WERI-Rb-1 (cell line): Measurements from ENCODE around the gene BATF3.
"Not testable (repeated sequence)": the region's sequence is repeated elsewhere in the genome, so short reads cannot be mapped to it uniquely, and the experiment has no call there.

ENCODE experiments used
- DNase-seq: peaks from one replicate; pipeline ENCODE4 v3.0.0-alpha.2; 2020
- H3K27ac ChIP-seq: fragments of 250-450 bp; sonication (Bioruptor Pico); 2 replicates; pipeline ENCODE4 v1.5.1; 2020; ENCODE audit warnings: mild to moderate bottlenecking, moderate library complexity
- H3K27me3 ChIP-seq: fragments of 250-450 bp; sonication (Bioruptor Pico); 2 replicates; pipeline ENCODE4 v1.5.1; 2021; ENCODE audit warnings: mild to moderate bottlenecking, low read depth, moderate library complexity; ENCODE audit not compliant: insufficient read depth, severe bottlenecking
- H3K36me3 ChIP-seq: fragments of 250-450 bp; sonication (Bioruptor Pico); 2 replicates; pipeline ENCODE4 v1.5.1; 2020; ENCODE audit warnings: mild to moderate bottlenecking, moderate library complexity
- H3K4me3 ChIP-seq: 2 replicates; pipeline ENCODE4 v1.5.1; 2011; ENCODE audit warnings: low read depth, mild to moderate bottlenecking, control low read depth, low read length
- H3K9me3 ChIP-seq: fragments of 250-450 bp; sonication (Bioruptor Pico); 2 replicates; pipeline ENCODE4 v1.5.1; 2021; ENCODE audit warnings: mild to moderate bottlenecking, moderate library complexity; ENCODE audit not compliant: severe bottlenecking
- TF ChIP-seq, protein P1 (sequence below): IDR thresholded peaks from 2 replicates; pipeline ENCODE4 v1.5.1; 2011; ENCODE audit warnings: low read depth, mild to moderate bottlenecking, control low read depth, inconsistent platforms, low read length

Gene BATF3

DNA sequence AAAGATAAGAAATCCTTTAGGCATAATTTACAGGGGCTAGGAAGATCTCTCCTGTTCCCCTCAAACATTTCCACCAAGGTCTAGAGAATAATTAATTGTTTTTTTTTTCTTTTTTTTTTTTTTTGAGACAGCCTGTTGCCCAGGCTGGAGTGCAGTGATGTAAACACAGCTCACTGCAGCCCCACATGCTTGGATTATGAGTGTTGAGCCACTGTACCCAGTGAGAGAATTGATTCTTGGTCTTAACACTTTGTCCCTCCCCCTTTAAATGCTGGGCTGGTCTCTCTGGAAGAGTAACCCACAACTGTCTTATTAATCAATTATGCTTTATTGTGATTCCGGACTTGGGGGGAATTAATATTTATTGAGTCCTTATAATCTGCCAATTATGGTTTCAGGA is 57.7 kb downstream of the BATF3 start:
- DNase-seq, result no peak
- H3K27ac ChIP-seq, result no peak overlapping the region
- TF ChIP-seq, protein P1, sequence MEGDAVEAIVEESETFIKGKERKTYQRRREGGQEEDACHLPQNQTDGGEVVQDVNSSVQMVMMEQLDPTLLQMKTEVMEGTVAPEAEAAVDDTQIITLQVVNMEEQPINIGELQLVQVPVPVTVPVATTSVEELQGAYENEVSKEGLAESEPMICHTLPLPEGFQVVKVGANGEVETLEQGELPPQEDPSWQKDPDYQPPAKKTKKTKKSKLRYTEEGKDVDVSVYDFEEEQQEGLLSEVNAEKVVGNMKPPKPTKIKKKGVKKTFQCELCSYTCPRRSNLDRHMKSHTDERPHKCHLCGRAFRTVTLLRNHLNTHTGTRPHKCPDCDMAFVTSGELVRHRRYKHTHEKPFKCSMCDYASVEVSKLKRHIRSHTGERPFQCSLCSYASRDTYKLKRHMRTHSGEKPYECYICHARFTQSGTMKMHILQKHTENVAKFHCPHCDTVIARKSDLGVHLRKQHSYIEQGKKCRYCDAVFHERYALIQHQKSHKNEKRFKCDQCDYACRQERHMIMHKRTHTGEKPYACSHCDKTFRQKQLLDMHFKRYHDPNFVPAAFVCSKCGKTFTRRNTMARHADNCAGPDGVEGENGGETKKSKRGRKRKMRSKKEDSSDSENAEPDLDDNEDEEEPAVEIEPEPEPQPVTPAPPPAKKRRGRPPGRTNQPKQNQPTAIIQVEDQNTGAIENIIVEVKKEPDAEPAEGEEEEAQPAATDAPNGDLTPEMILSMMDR, result no peak

DNA sequence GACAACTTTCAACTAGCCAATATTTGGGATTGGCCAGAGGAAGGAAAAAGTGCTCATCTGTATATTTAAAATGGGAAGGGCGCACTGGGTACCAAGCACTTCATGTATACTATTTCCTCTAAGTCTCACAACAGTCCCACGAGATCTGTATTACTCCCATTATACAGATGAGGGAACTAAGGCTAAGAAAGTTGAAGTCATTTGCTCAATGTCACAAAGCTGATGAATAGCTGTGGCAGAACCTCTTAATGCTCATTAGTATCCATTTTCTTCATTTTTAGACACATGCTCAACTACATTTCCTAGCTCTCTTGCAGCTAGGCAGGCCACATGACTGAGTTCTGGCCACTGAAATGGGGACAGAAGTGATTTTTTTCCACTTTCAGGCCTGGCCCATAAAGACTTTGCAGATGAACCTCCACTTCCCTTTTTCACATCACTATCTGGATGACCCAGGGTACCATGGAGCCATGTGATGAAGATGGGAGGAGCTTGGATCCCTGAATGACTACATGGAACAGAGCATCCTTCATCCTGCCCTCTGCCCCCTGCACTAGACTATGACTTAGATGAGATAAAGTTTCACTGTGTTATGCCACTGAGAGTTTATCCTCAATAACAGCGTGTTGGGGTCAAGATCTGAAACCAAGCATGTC is 59.3 kb downstream of the BATF3 start:
- Histone ChIP-seq H3K36me3 (no peaks in the 10 kb centered on the region), H3K27me3 (no peaks in the 10 kb centered on the region), H3K27ac (no peak overlapping the region), H3K4me3 (no peak overlapping the region), H3K9me3 (no peaks in the 10 kb centered on the region)
- TF ChIP-seq, protein P1, result no peak
- no peak for DNase-seq

More for the DNA sequence above, 57.7 kb downstream of the BATF3 start:
- Histone ChIP-seq H3K27me3 (no peaks in the 10 kb centered on the region), H3K36me3 (no peaks in the 10 kb centered on the region), H3K9me3 (no peaks in the 10 kb centered on the region), H3K4me3 (no peak overlapping the region)

DNA sequence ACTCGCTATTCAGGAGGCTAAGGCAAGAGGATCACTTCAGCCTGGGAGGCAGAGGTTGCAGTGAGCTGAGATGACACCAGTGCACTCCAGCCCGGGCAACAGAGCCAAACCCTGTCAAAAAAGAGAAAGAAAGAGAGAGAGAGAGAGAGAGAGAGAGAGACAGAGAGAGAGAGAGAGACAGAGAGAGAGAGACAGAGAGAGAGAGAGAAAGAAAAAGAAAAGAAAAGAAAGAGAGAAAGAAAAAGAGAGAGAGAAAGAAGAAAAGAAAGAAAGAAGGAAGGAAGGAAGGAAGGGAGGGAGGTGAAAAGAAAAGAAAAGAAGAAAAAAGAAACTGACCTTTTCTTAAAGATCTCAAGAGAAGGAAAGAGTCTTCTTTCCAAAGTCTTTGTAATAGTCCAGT is 60.1 kb downstream of the BATF3 start:
- H3K27me3 ChIP-seq, H3K36me3 ChIP-seq, H3K9me3 ChIP-seq, DNase-seq, H3K4me3 ChIP-seq, H3K27ac ChIP-seq: not testable (repeated sequence)

DNA sequence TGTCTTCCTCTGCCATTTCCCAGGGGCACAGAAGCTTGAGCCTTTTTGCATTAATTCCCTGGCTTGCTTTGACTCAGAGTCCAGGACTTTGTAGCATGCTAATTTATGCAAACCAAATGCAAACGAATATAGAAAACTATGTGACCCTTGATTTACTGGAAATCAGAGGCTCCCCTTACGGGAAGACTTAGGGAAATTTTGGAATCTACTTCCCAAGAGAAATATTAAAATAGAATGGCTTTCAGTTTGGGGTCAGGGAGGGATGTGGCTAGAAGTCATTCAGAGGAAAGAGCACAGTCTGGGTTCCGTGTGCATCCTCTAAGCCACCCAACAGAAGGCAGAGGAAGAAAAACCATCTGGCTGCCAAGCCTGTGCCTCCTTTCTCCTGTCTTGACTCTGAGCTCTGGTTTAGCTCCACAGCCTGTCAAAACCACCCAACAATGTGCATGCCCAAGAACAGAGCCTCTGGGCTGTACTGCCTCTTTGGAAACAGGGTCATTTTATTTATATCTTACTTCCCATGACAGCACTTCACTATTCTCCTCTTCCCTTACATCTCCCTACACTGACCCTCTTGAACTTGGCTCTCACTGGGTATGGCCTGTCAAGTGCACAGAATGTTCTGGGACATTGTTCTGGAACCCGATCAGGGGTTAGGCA is 61.0 kb downstream of the BATF3 start:
- Histone ChIP-seq H3K4me3 (no peak overlapping the region), H3K27me3 (no peaks in the 10 kb centered on the region), H3K36me3 (no peaks in the 10 kb centered on the region), H3K27ac (no peak overlapping the region), H3K9me3 (peaks cover 7% of the 10 kb centered on the region)
- TF ChIP-seq, protein P1, result no peak
- no peak for DNase-seq

DNA sequence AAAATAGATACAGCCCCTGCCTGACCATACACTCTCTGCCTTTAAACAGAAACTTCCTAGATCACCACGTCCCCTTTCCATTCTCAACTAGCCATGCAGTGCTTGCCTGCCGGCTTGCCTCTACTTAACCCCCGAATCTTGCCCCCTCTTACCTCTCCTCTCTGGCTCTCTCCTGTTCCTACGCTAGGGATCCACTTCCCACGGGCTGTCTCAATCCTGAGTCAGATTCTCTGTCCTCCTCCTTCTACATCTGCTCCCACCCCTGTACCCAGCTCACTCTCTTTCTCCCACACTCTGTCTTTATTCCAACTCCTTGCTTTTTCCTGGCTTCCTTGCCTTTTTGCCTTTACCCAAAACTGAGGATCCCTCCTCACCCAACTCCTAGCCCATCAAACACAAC is 61.7 kb downstream of the BATF3 start:
- H3K9me3 ChIP-seq, result peaks cover 7% of the 10 kb centered on the region
- no peaks in the 10 kb centered on the region for H3K27me3 ChIP-seq
- no peaks in the 10 kb centered on the region for H3K36me3 ChIP-seq
- H3K27ac ChIP-seq, result no peak overlapping the region
- TF ChIP-seq, protein P1, result no peak
- no peak overlapping the region for H3K4me3 ChIP-seq
- DNase-seq, result no peak
